PC-9 (cell line): ENCODE measurements around the gene CD96.

Experiments
- CTCF ChIP-seq: fragments of 200-600 bp; sonication (generic); conservative IDR thresholded peaks from 2 replicates; pipeline ENCODE4 v1.6.1; 2017; ENCODE audit warnings: mixed run types, antibody characterized with exemption, mild to moderate bottlenecking, moderate library complexity
- EZH2 ChIP-seq: fragments of 200-600 bp; sonication (generic); IDR thresholded peaks from 2 replicates; pipeline ENCODE4 v1.8.0; 2017; ENCODE audit warnings: antibody characterized with exemption, low read depth

- TF ChIP-seq CTCF (no peak), EZH2 (no peak)
These were observed 126.3 kb downstream of the CD96 start for GRCh38 chr3:111668326-111668725.
